ENCODE results near the gene CAPN13. TPM values are rescaled to one million over a fixed set of nuclear protein-coding genes. Genes with fewer than 3 reads are reported as not detected.

Gene CAPN13
- total RNA-seq, 1 donor from 2014 or later, result under 0.01 TPM

- DNase-seq (ENCODE audit: low read depth), result no peak
- Histone ChIP-seq H3K4me3 (ENCODE audit: low read depth, low read length) (no peak overlapping the region), H3K36me3 (ENCODE audit: control insufficient read depth, insufficient read depth, low read length) (no peaks in the 10 kb centered on the region), H3K27me3 (ENCODE audit: control insufficient read depth, insufficient read depth, low read length) (no peaks in the 10 kb centered on the region)
- TF ChIP-seq CTCF (IDR thresholded peaks at IDR 0.05; ENCODE audit: insufficient read depth, low read length, severe bottlenecking), result no peak
- FAIRE-seq, result no peak
These were observed 118.3 kb downstream of the CAPN13 start for GRCh38 chr2:30688956-30689401.

- Histone ChIP-seq H3K4me3 (ENCODE audit: low read depth, low read length) (no peak overlapping the region), H3K36me3 (ENCODE audit: control insufficient read depth, insufficient read depth, low read length) (no peaks in the 10 kb centered on the region), H3K27me3 (ENCODE audit: control insufficient read depth, insufficient read depth, low read length) (no peaks in the 10 kb centered on the region)
- no peak for TF ChIP-seq CTCF (IDR thresholded peaks at IDR 0.05; ENCODE audit: insufficient read depth, low read length, severe bottlenecking)
- DNase-seq (ENCODE audit: low read depth), result no peak
- no peak for FAIRE-seq
These were observed 120.6 kb downstream of the CAPN13 start for GRCh38 chr2:30686669-30687068.

GRCh38 chr2:30686000-30686399, 121.2 kb downstream of the CAPN13 start:
- DNase-seq (ENCODE audit: low read depth), result no peak
- Histone ChIP-seq H3K36me3 (ENCODE audit: control insufficient read depth, insufficient read depth, low read length) (no peaks in the 10 kb centered on the region), H3K27me3 (ENCODE audit: control insufficient read depth, insufficient read depth, low read length) (no peaks in the 10 kb centered on the region), H3K4me3 (ENCODE audit: low read depth, low read length) (no peak overlapping the region)
- peak; percentile 18 for TF ChIP-seq CTCF (IDR thresholded peaks at IDR 0.05; ENCODE audit: insufficient read depth, low read length, severe bottlenecking)
- no peak for FAIRE-seq

DNA sequence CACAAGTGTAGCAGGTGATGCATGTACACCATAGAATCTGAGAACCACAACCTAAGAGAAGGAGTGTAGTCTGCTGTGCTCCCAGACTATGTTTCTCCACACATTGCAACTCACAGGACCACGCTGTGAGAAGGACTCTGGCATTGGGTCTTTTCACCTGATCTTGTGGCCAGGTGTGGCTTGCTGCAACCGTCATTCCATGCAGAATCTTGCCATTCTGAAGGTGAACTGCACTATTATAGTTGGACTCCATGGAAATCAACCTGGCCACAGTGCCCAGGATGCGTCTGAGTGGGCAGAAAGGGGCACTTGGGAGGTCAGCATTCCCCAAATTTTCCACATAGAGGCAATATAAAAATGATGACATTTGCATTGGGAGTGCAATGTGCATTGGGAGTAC, 122.2 kb downstream of the CAPN13 start:
- FAIRE-seq (no peak), DNase-seq (ENCODE audit: low read depth) (no peak)

GRCh38 chr2:30684516-30684915, 122.7 kb downstream of the CAPN13 start:
- no peak overlapping the region for H3K4me3 ChIP-seq (ENCODE audit: low read depth, low read length)
- H3K36me3 ChIP-seq (ENCODE audit: control insufficient read depth, insufficient read depth, low read length), result no peaks in the 10 kb centered on the region
- no peaks in the 10 kb centered on the region for H3K27me3 ChIP-seq (ENCODE audit: control insufficient read depth, insufficient read depth, low read length)
- no peak for TF ChIP-seq CTCF (IDR thresholded peaks at IDR 0.05; ENCODE audit: insufficient read depth, low read length, severe bottlenecking)
- DNase-seq (ENCODE audit: low read depth) (no peak), FAIRE-seq (no peak)

More for the DNA sequence above, 122.2 kb downstream of the CAPN13 start:
- Histone ChIP-seq H3K4me3 (ENCODE audit: low read depth, low read length) (no peak overlapping the region), H3K36me3 (ENCODE audit: control insufficient read depth, insufficient read depth, low read length) (no peaks in the 10 kb centered on the region), H3K27me3 (ENCODE audit: control insufficient read depth, insufficient read depth, low read length) (no peaks in the 10 kb centered on the region)
- no peak for TF ChIP-seq CTCF (IDR thresholded peaks at IDR 0.05; ENCODE audit: insufficient read depth, low read length, severe bottlenecking)

GRCh38 chr2:30684026-30684425, 123.2 kb downstream of the CAPN13 start:
- no peak for DNase-seq (ENCODE audit: low read depth)
- no peak for FAIRE-seq
- TF ChIP-seq CTCF (IDR thresholded peaks at IDR 0.05; ENCODE audit: insufficient read depth, low read length, severe bottlenecking), result no peak
- H3K4me3 ChIP-seq (ENCODE audit: low read depth, low read length), result no peak overlapping the region
- no peaks in the 10 kb centered on the region for H3K27me3 ChIP-seq (ENCODE audit: control insufficient read depth, insufficient read depth, low read length)
- H3K36me3 ChIP-seq (ENCODE audit: control insufficient read depth, insufficient read depth, low read length), result no peaks in the 10 kb centered on the region

Measured in bronchial epithelial cell (primary cell).